Urothelium cell line (cell line): ENCODE data around the gene DAPP1.

Experiments used
- DNase-seq: peaks from one replicate; pipeline ENCODE4 v3.0.0; 2011; ENCODE audit warnings: low spot score, mixed read lengths
- FAIRE-seq: peaks from 2 replicates; lab custom pipeline; 2011; peaks lifted over from hg19 to GRCh38; lab: Jason Lieb, UNC

DAPP1 gene

DNA sequence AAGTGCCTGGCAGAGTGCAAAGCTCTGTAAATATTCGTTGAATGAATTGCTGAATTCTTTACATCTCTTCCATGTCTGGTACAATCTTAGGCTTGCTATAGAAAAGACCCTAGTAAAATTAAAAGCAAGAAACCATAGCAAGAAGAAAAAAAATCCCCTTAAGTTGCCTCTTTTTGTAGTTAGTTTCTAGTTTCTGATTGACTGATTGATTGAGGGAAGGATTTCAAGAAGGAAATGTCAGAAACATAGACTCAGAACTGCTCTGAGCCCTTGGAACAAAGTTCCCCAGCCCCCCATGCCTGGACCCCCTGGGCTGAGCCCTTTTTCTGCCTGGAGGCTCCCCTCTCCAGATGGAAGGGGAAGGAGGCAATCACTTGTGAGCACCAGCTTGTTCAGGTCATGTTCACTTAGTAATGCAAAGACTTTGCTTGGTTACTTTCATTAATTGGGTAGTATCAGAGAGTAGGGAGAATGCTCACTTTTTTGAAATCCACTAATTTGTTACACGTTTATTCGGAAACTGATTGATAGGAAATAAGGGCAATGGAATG is 35.6 kb downstream of the DAPP1 start:
- no peak for FAIRE-seq
- DNase-seq = no peak

DNA sequence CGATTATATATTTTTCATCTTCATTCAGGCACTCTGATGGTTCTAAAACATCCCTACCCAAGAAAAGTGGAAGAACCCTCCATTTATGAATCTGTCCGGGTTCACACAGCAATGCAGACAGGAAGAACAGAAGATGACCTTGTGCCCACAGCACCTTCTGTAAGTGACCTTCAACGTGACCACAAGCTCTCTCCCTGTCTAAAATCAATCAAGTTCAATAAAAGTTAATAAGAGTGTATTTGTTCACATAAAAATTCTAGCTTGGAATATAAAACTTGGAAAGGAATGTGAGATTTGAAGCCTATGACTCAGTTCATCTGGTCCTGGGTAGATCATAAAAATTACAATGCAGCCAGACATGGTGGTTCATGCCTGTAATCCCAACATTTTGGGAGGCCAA is 36.6 kb downstream of the DAPP1 start:
- DNase-seq = no peak
- FAIRE-seq = no peak

DNA sequence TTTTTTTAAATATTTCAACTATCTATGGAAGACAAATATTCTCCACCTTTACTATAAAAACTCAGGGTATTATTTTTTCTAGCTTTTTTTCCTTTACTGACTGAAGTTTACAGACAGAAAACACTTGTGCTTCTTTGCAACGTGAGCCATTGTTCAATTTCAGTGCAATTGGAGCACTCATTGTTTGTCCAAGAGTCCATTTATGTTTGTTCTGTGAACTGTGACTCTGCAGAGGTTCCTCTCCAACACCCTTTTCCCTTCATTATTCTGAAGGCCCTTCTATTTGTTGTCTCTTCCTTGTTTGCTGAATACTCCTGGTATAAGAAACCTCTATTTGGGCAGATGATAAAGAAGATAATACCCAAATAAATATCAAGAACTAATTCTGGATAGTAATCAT is 37.4 kb downstream of the DAPP1 start:
- DNase-seq (no peak), FAIRE-seq (no peak)

DNA sequence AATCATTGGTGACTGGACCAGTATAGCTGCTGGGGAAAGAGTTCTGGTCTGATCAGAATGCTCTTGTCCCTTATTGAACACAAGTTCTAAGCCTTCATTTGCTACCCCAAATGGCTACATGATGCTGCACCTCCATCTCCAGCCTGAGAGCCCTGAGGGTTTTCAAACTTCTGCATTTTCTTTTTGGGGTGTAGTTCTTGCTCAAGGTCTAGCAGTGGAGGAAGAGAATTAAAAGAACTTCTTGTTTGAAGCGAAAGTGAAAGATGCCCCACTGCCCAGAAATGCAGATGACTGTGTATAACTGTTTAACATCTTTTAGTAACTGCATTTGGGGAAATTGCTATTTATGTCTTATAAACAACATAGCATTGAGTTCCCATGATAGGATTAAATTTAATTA is 39.1 kb downstream of the DAPP1 start:
- no peak for DNase-seq
- no peak for FAIRE-seq

DNA sequence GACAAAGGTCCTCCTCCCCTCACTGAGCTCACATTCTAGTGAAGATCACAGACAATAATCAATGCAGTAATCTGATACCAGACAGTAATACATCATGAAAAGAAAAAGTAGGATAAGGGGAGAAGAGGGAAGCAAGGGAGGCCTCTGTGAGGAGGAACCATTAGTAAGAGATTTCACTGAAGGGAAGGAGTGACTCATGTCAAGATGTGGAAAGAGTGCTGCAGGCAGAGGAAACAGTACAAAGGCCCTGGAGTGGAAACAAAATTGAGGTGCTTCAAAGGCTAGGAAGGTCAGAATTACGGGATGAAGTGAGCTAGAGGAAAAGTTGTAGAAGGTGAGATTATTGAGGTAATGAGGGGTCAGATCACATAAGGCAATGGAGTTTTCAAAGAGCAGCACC is 39.5 kb downstream of the DAPP1 start:
- FAIRE-seq = no peak
- peak; percentile 14 for DNase-seq

DNA sequence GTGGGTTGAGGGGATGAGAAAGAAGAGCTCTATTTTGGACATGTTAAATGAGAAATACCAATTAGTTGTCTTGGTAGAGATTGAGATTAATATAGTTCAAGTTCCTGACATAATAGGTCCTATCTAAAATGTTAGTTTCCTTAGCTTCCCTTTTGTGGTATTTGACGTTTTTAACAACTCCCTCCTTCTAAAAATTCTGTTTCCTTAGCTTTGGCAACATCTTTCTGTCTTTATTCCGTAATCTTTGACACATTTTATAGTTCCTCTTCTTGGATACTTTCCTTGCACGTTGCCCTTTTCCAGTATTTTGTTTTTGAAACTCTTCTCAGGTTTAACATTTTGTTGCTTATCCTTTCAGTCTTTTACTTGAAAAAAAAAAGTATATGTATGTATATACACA is 40.7 kb downstream of the DAPP1 start:
- FAIRE-seq = no peak
- DNase-seq = no peak

DNA sequence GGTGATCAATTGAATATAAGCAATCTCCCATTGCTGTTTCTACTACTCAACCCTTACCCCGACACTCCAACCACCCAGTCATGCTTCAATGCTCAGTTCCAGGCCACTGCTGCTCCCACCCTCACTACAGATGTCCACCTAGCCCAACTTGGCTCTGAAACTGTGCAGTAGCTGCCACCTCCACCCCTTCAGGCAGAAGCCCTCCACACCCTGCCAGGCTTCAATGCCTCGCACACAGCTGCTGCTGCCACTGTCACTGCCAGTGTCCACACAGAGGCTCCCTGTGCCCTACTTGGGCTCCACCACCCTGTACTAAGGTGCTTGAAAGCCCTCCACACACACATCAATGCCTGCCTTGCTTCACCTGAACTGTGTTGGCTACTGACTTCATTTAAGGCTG is 43.0 kb downstream of the DAPP1 start:
- FAIRE-seq = peak; percentile 50
- DNase-seq = no peak

DNA sequence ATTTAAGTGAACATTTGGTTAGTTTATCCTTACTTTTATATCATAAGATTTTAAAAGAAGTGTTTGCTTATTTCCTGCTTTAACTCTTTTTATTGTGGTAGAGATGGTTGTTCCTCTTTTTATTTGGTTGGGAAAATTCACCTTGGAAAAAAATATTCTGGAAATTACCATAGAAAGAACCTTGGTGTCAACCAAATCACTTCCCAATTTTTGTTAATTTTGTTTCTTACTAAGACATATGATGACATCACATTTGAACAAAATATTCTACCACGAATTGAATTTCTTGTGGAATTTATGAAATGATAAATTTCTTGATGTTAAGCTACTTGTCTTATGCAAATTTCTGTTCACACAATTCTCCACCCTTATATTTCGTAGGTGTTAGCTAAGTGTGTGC is 43.9 kb downstream of the DAPP1 start:
- no peak for DNase-seq
- FAIRE-seq = no peak

DNA sequence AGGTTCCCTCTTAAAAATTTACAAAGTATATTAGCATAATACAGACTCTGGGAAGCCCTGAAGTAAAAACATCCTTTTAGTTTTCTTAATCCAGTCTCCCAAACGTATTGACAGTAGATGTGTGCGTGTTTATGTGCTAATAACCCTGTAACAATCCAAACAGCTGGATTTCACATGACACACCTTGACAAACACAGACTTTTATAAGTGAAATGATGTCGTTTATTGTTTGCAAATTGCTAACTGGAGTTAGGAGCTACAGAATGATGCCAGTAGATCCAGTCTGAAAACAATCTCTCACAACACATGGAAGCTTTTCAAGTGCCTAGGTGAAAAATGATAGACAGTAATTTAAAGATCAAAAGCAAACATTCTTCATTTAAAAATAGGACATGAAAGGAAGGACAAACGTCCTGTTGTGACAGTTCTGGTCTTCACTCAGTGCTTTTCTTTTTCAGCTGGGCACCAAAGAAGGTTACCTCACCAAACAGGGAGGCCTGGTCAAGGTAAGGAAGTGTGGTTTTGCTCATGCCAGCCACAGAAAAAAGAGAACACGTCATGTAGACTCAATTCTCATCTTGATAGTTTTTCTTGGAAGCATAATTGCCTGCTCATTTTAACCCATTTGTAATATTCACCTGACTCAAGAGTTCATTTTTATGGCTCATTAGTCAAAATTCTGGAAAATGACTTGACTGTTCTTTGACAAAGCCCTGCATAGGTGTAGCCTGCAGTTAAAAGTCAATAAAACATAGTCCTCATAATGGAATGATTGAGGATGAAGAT is 44.7 kb downstream of the DAPP1 start:
- DNase-seq (no peak), FAIRE-seq (no peak)

DNA sequence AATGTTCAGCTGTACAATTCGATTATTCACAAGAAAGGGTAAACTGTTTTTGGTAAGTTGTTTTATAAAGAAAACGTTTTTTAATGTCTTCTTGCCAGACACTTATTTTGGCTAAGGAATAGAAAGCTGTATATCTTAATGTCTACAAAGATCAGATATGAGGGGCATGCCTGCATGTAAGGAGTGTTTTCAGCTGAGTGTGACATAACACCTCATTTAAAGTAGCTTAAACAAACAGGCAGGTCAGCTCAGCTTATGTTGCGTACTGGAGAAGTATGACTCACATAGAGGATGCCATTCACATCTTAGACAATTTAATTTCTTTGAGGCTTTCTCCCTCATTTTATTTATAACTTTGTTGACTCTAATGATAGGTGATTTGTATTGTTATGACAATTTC is 47.2 kb downstream of the DAPP1 start:
- FAIRE-seq = no peak
- no peak for DNase-seq

DNA sequence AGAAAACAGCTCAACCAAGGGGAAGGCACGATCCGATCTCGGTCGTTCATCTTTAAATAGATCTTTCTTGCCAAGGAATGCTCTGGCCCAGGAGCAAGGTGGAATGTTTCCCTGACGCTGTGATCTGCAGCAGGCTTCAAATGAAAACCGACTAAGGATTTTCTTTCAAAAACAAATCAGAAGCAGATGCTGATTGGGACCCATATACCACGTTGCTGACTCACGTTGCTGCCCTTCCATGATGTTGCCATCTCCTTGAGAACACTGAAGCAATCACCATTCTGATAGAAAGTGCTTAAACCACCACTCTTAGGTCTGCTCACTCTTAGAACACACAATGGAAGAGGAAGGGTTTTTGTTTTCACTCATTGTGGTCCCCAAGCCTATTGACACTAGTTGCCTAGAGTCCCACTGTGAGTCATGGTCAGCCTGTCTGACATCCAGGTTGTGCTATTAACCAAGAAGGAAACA is 51.5 kb downstream of the DAPP1 start:
- no peak for DNase-seq
- FAIRE-seq = no peak

DNA sequence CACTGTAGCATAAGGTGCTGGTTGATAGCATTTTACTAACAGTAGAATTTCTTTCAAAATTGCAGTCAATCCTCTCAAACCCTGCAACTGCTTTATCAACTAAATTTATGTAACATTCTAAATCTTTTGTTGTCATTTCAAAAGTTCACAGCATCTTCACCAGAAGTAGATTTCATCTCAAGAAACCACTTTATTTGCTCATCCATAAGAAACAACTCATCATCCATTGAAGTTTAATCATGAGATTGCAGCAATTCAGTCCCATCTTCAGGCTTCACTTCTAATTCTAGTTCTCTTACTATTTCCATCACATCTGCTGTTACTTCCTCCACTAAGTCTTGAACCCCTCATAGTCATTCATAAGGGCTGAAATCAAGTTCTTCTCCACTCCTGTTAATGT is 55.9 kb downstream of the DAPP1 start:
- no peak for FAIRE-seq
- DNase-seq = no peak

DNA sequence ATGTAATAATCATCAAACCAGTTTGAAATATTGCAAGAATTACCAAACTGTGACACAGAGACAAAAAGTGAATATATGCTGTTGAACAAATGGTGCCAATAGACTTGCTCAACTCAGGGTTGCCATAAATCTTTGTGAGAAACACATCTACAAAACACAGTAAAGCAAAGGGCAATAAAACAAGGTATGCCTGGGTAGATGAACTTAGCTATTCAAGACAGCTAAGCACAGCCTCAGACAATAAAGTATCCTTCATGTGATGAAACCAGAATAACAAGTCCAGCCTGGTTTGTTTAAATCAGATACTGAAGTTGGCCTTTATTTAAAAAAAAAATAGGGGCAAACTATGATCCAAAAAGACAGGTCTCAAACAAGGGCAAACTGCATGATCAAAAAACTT is 58.4 kb downstream of the DAPP1 start:
- FAIRE-seq (no peak), DNase-seq (no peak)

DNA sequence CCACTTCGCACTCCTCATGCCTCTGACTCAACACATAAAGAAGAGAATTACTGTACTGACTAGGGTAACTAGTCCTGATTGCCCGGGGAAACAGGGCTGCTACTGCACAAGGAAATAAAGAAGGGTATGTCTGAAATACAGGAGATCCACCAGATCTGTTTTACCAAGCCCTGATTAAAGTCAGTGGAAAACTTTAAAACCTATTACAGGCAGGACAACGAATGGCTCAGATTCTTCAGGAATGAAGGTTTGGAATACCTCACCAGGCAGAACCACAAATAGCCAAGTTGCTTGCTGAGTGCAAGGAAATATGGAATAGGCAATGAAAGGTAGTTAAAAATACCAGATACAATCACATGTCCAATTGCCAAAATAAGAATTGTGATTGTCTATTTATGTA is 60.3 kb downstream of the DAPP1 start:
- DNase-seq (no peak), FAIRE-seq (no peak)

DNA sequence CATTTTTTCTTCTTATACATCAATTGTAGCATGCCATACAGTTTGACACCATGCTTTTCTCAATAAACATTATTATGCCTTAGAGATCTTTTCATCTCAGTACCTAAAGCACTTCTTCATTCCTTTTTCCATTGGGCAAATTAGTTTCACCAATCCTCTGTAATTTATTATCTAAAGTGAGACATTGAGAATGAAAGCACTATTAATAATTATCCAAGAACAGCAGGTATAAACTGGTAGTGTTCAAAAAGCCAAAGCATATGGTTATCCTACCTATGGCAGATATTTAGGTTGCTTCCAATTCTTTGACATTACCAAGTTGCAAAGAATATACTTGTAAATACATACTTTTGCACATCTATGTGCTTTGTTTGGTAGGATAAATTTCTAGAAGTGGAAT is 62.0 kb downstream of the DAPP1 start:
- DNase-seq (no peak), FAIRE-seq (no peak)

DNA sequence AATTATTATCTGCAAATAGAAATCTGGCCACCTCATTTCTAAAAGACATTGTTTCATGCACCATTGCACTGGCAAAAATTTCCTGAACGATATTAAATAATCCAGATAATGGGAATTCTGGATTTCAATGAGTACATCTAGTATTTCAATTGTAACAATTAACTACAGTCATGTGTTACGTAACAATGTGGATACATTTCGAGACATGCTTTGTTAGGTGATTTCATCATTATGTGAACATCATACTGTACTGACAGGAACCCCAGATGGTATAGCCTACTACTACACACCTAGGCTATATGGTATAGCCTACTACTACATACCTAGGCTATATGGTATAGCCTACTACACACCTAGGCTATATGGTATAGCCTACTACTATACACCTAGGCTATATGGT is 62.8 kb downstream of the DAPP1 start:
- peak; percentile 23 for FAIRE-seq
- no peak for DNase-seq

DNA sequence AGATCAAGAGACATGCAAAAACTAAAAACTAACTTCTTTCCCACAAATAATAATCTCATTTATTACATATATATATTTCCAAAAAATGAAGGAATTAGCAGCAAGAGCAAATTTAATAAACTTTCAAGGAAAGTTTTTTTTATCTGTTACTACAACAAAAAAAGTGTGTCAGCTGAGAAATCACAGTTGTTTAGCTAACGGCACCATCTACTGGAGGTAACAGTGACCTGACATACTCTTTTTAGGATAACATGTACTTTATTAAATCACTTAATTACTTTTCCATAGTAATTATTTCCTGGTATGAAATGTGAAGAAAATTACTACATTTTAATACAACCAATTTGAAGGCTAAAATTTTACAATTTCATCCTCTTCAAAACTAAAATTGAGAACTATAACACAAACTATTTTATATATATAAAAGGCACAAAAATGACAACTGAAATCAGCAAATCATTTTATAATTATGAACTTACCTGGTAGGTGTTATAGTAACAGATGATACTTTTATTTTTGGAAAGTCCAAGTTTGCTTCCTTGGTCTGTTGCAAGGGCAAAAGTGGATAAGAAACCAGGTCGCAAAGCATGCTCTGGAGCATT is 68.5 kb downstream of the DAPP1 start:
- no peak for FAIRE-seq

DNA sequence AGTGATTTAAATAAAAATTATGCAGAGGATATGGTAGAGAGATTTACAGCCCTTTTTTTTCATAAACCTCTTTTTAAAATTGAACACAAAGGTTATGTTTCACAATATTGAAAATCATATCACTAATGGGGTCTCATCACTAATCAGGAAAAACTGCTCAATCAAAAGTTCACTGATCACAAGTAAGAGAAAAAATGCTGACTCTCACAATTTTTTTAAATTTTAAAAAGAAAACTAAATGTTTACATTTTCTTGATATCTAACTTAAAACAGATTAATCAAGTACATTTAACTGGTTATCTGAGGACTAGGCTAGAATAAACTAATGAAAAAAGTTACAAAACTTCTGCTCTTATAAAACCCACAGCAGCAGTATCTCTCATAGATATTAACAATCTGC is 69.1 kb downstream of the DAPP1 start:
- DNase-seq = no peak
- FAIRE-seq = no peak

More for the DNA sequence above, 68.5 kb downstream of the DAPP1 start:
- peak; percentile 12 for DNase-seq

DNA sequence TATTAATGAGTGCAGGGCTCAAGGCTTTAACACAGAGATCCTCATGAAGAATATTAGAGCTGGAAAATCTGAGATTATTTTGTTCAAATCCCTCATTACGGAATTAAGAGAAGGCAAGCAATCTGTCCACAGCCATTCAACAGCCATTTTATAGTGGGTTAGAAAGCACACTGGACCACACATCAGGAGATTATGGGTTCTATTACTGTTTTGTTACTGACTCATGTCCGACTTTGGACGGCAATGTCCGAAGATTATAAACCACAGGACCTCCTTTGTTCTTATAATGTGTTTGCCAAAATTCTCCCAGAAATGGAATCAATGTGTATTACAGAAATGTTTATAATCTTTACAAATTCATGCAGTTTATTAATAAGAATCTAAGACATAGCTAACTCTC is 69.5 kb downstream of the DAPP1 start:
- FAIRE-seq (no peak), DNase-seq (no peak)

DNA sequence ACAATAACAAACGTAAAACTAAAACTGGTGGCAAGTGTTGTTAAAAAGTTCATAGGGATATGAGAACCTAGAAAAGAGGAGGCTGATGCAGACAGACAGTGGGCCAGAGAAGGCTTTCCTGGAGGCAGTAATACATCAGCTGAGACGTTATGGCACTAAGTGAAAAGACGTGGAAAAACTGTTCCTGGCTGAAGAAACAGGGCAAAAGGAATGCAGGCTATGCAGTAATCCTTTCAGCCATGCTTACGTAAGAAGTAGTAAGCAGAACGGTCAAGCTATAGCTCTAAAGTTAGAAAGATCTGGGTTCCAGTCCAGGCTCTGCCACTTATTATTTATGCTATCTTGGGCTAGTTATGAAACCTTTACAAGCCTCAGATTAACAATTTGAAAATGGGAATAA is 71.2 kb downstream of the DAPP1 start:
- no peak for DNase-seq
- FAIRE-seq = no peak

DNA sequence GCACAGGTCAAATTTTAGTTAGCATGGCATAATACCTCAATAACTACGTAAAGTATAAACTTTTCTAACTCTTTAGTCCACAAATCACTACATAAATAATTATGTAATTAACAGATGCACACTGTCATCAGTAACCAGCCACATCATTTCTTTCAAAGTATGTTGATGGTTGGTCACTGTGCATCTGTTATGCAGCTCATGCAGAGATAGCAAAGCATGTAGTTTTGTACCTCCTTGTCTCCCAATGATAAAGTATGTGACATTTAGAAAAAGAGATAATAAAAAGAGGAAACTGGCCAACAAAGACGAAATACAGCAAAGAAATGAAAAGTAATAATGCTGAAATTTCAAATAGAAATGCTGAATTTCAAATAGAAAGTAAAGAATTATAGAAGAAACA is 74.7 kb downstream of the DAPP1 start:
- no peak for FAIRE-seq
- DNase-seq = no peak

DNA sequence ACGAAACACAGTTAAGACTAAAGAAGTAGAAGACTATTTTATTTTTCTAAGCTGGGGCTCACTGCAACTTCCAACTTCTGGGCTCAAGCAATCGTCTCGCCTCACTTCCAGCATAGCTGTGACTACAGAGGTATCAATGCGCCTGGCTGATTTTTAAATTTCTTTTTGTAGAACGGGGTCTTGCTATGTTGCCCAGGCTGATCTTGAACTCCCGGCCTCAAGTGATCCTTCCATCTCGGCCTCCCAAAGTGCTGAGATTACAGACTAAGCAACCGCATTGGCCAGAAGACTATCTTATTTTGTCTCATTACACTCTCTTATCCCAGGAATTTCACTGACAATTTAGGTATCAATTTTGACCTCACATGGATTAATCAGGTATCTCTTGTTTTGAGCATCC is 76.4 kb downstream of the DAPP1 start:
- DNase-seq (no peak), FAIRE-seq (no peak)

DNA sequence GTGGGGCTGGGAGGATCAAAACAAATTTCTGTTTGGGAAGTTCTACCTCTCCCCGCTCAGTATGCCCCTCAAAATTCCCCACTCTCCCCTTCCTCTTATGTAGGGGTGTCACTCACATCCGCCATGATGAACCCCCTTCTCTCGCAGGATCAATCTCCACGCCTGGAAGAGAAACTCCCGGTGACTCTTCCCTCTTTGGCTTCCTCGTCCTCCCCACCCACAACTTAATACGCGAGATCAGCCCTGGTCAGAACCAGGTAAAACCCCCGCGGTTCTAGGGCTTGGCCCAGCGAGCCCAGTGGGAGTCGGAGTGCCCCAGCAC is 77.2 kb downstream of the DAPP1 start:
- DNase-seq = peak; percentile 4
- no peak for FAIRE-seq
